Smooth muscle cell (in vitro differentiated cells): ENCODE data around the gene DTYMK. TPM values are rescaled to one million over a fixed set of nuclear protein-coding genes. Genes with fewer than 3 reads are reported as not detected.

Experiments
- DNase-seq: peaks from one replicate; lab custom pipeline; 2025; ENCODE audit not compliant: unreplicated experiment; lab: John Stamatoyannopoulos, UW
- H2AFZ ChIP-seq: fragments of 200-600 bp; sonication (generic); 2 replicates; pipeline ENCODE4 v1.6.0; 2016; ENCODE audit warnings: antibody characterized with exemption, low read depth, mild to moderate bottlenecking
- H3F3A ChIP-seq: fragments of 200-600 bp; sonication (generic); 2 replicates; pipeline ENCODE4 v1.6.0; 2017; ENCODE audit warnings: antibody characterized with exemption, low read depth
- H3K27ac ChIP-seq: fragments of 200-600 bp; sonication (generic); 2 replicates; pipeline ENCODE4 v1.5.1; 2016; ENCODE audit warnings: low read depth, mild to moderate bottlenecking
- H3K27me3 ChIP-seq: fragments of 200-600 bp; sonication (generic); 2 replicates; pipeline ENCODE4 v1.6.1; 2016; ENCODE audit warnings: low read depth, mild to moderate bottlenecking
- H3K36me3 ChIP-seq: fragments of 200-600 bp; sonication (generic); 2 replicates; pipeline ENCODE4 v1.5.1; 2016; ENCODE audit warnings: low read depth
- H3K4me1 ChIP-seq: fragments of 200-600 bp; sonication (generic); 2 replicates; pipeline ENCODE4 v1.5.1; 2016; ENCODE audit warnings: low read depth
- H3K4me2 ChIP-seq: fragments of 200-600 bp; sonication (generic); 2 replicates; pipeline ENCODE4 v1.6.0; 2016; ENCODE audit warnings: mild to moderate bottlenecking
- H3K4me3 ChIP-seq: fragments of 200-600 bp; sonication (generic); 2 replicates; pipeline ENCODE4 v1.5.1; 2016; ENCODE audit warnings: mild to moderate bottlenecking
- H3K79me2 ChIP-seq: fragments of 200-600 bp; sonication (generic); 2 replicates; pipeline ENCODE4 v1.6.0; 2016; ENCODE audit warnings: low read depth, mild to moderate bottlenecking
- H3K9ac ChIP-seq: fragments of 200-600 bp; sonication (generic); 2 replicates; pipeline ENCODE4 v1.6.0; 2016; ENCODE audit warnings: low read depth
- H3K9me3 ChIP-seq: fragments of 200-600 bp; sonication (generic); replicated peaks from 2 replicates; pipeline ENCODE4 v1.5.1; 2016; ENCODE audit warnings: low read depth
- H4K20me1 ChIP-seq: fragments of 200-600 bp; sonication (generic); 2 replicates; pipeline ENCODE4 v1.6.0; 2016; ENCODE audit warnings: low read depth
- CTCF ChIP-seq: fragments of 200-600 bp; sonication (generic); IDR thresholded peaks from 2 replicates; pipeline ENCODE4 v1.5.1; 2017; ENCODE audit warnings: borderline replicate concordance, mild to moderate bottlenecking, antibody characterized with exemption; ENCODE audit not compliant: insufficient read depth, poor library complexity, severe bottlenecking
- WGBS: methylation state at CpG from one replicate; pipeline ENCODE4 v1.1.7; 2016; ENCODE audit warnings: low lambda C conversion rate; 5-methylcytosine and 5-hydroxymethylcytosine counted together
- polyA plus RNA-seq: library from polyadenylated mRNA; unstranded; fragments of >200 nt; fragmentation: Nextera tagmentation; extraction: Ambion mirVana; gene quantifications from 2 replicates; pipeline ENCODE4 v1.2.1, GENCODE V29; 2016
- total RNA-seq: library from RNA; depleted of rRNA; stranded (reverse); fragments of >200 nt; gene quantifications from 2 replicates; pipeline ENCODE4 v1.2.3, GENCODE V29; 2014

DTYMK gene
- total and polyA plus RNA-seq, 2 experiments from 2014 or later: 22.2 to 65.8 TPM

- Histone ChIP-seq H3K79me2 (peaks cover 93% of the 10 kb centered on the region), H3K27me3 (no peaks in the 10 kb centered on the region), H3K9ac (no peak overlapping the region), H3K9me3 (no peaks in the 10 kb centered on the region), H4K20me1 (peaks cover 98% of the 10 kb centered on the region), H3F3A (no peaks in the 10 kb centered on the region), H3K4me2 (no peak overlapping the region), H2AFZ (no peak overlapping the region), H3K4me1 (no peaks in the 10 kb centered on the region), H3K36me3 (no peaks in the 10 kb centered on the region), H3K27ac (no peak overlapping the region), H3K4me3 (no peak overlapping the region)
- 85% methylated on average over 26 of the region's 26 CpGs for WGBS
- no peak for TF ChIP-seq CTCF
- no peak for DNase-seq
Measured at GRCh38 chr2:241645056-241645914, 41.3 kb downstream of the DTYMK start.

DNA sequence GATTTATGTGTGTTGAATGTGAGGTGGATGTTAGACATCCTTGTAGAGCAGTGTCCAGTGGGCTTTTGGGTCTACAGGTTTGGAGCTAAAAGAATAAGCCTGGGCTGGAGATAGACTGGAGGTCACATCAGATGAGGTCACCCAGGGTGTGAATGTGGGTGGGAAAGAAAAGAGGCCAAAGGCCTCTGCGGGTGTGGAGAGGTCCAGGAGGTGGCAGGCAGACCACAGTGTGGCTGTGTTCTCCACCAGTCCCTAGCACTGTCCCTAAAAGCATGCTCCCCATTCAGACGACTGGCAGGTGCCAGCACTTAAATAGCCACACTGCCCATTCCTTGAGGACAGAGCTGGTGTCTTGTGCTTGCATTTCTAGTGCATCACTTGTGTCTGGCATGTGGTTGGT, 45.0 kb downstream of the DTYMK start:
- H3K79me2 ChIP-seq: peaks cover 86% of the 10 kb centered on the region
- no peaks in the 10 kb centered on the region for H3K27me3 ChIP-seq
- H3K4me3 ChIP-seq: no peak overlapping the region
- peaks cover 85% of the 10 kb centered on the region for H4K20me1 ChIP-seq
- 79% methylated on average over 2 of the region's 2 CpGs for WGBS
- H3K9me3 ChIP-seq: no peaks in the 10 kb centered on the region
- no peak overlapping the region for H3K4me2 ChIP-seq
- no peak overlapping the region for H3K27ac ChIP-seq
- H3K4me1 ChIP-seq: peaks cover 8% of the 10 kb centered on the region
- DNase-seq: no peak
- TF ChIP-seq CTCF: no peak
- H3K9ac ChIP-seq: no peak overlapping the region
- H2AFZ ChIP-seq: no peak overlapping the region
- H3F3A ChIP-seq: no peaks in the 10 kb centered on the region
- no peaks in the 10 kb centered on the region for H3K36me3 ChIP-seq

DNA sequence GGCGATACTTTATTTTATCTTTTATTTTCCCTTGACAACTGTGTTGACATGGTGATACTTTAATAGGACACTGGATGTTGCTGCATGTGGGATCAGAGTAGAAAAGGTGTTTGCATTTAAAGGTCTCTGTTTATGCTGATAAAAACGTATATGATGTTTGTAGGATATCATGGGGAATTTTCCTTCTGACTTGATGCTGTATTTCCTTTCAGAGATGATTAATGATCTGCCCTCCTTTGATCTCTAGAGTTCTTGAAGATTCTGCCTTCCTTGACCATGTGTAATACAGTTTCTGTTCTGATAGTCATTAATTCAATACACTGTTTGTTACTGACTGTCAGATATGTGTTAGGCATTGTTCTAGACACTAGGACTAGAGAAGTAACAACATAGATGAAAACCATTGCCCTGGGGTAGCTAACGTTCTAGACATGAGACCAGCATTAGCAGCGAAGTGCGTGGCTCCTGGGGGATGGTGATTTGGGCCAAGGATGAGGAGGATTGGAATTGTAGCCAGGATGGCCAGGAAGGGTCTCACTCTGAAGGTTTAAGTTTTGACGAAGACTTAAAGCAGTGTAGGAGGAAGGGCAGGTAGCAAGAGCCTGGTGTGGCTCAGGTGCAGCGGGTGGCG, 46.3 kb downstream of the DTYMK start:
- Histone ChIP-seq H3K9me3 (no peaks in the 10 kb centered on the region), H3K4me1 (peaks cover 15% of the 10 kb centered on the region), H3K4me2 (no peak overlapping the region), H2AFZ (no peak overlapping the region), H3K27me3 (no peaks in the 10 kb centered on the region), H3K9ac (no peak overlapping the region), H3K79me2 (peaks cover 88% of the 10 kb centered on the region), H3K36me3 (no peaks in the 10 kb centered on the region), H3K4me3 (no peak overlapping the region), H4K20me1 (peaks cover 81% of the 10 kb centered on the region), H3F3A (peaks cover 4% of the 10 kb centered on the region), H3K27ac (no peak overlapping the region)
- no peak for DNase-seq
- 92% methylated on average over 8 of the region's 8 CpGs for WGBS
- no peak for TF ChIP-seq CTCF
